Measurements from ENCODE around the gene RPL37A. TPM values are rescaled to one million over a fixed set of nuclear protein-coding genes. Genes with fewer than 3 reads are reported as not detected.

The RPL37A gene
- total RNA-seq, 1 donor from 2014 or later, result 1,730 TPM

DNA sequence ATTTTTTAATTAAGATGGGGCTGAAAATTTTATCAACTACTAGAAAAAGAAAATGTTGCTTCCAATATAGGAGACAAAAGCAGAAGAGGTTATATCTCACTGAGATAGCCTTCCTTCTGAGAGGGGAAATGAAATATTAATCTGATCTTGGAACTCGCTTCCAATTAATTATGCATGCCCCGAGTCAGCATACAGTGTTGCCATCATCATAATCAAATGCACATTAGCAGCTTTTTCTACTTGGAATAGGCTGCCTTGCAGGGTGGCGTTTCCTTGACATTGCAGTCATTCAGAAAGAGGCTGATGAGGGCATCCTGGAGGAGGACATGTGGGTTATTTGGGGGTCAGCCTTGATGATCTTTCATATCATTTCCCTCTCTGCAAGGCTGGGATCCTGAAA is 18.4 kb upstream of the RPL37A start:
- H3K27ac ChIP-seq, result no peak overlapping the region
- Mint-ChIP-seq H3K4me3 (no peak overlapping the region), H3K36me3 (peaks cover 24% of the 10 kb centered on the region), H3K27me3 (ENCODE audit: insufficient read depth, low read depth) (no peaks in the 10 kb centered on the region), H3K4me1 (peaks cover 2% of the 10 kb centered on the region), H3K27ac (no peak overlapping the region), H3K9me3 (no peaks in the 10 kb centered on the region)
- H3K4me3 ChIP-seq, result no peak overlapping the region
- H3K9me3 ChIP-seq (ENCODE audit: low read depth), result no peaks in the 10 kb centered on the region
- H3K36me3 ChIP-seq, result no peaks in the 10 kb centered on the region
- no peak overlapping the region for H3K4me2 ChIP-seq
- no peaks in the 10 kb centered on the region for H3K27me3 ChIP-seq
- no peaks in the 10 kb centered on the region for H3K4me1 ChIP-seq
- H2AFZ ChIP-seq (replicated peaks), result no peak overlapping the region
- H4K20me1 ChIP-seq (ENCODE audit: low read depth), result no peaks in the 10 kb centered on the region
- TF ChIP-seq, protein P1, sequence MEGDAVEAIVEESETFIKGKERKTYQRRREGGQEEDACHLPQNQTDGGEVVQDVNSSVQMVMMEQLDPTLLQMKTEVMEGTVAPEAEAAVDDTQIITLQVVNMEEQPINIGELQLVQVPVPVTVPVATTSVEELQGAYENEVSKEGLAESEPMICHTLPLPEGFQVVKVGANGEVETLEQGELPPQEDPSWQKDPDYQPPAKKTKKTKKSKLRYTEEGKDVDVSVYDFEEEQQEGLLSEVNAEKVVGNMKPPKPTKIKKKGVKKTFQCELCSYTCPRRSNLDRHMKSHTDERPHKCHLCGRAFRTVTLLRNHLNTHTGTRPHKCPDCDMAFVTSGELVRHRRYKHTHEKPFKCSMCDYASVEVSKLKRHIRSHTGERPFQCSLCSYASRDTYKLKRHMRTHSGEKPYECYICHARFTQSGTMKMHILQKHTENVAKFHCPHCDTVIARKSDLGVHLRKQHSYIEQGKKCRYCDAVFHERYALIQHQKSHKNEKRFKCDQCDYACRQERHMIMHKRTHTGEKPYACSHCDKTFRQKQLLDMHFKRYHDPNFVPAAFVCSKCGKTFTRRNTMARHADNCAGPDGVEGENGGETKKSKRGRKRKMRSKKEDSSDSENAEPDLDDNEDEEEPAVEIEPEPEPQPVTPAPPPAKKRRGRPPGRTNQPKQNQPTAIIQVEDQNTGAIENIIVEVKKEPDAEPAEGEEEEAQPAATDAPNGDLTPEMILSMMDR (IDR thresholded peaks at IDR 0.05), result no peak
- TF ChIP-seq EZH2phosphoT487 (IDR thresholded peaks at IDR 0.05) (no peak), EZH2 (IDR thresholded peaks at IDR 0.05) (no peak)
- DNase-seq (ENCODE audit: low spot score), result no peak
- peaks cover 4% of the 10 kb centered on the region for H3F3A ChIP-seq (ENCODE audit: low read depth)
- no peaks in the 10 kb centered on the region for H3K79me2 ChIP-seq (ENCODE audit: low read depth)
- H3K9ac ChIP-seq, result no peak overlapping the region

DNA sequence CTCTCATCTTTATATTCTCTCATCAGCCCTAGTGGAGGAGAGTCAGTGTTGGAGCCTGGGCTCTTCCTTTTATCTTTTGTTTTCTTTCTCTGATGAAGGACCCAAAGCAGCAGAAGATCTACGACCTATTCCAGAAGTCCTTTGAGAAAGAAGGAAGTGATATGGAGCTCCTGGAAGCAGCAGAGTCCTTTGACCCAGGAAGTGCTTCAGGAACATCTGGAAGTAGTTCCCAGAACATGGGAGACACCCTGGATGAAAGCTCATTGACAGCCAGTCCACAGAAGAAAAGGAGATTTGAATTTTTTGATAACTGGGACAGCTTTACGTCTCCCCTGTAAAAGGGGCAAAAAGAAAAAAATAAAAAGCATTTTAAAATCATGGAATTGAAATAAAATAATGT is 16.0 kb upstream of the RPL37A start:
- Histone ChIP-seq H3K27me3 (no peaks in the 10 kb centered on the region), H3K4me3 (no peak overlapping the region), H3K4me2 (no peak overlapping the region), H3K4me1 (no peaks in the 10 kb centered on the region), H3K36me3 (no peaks in the 10 kb centered on the region), H3K9ac (no peak overlapping the region), H3K27ac (no peak overlapping the region), H3K79me2 (ENCODE audit: low read depth) (no peaks in the 10 kb centered on the region), H3F3A (ENCODE audit: low read depth) (peaks cover 4% of the 10 kb centered on the region), H4K20me1 (ENCODE audit: low read depth) (no peaks in the 10 kb centered on the region), H2AFZ (replicated peaks) (no peak overlapping the region), H3K9me3 (ENCODE audit: low read depth) (no peaks in the 10 kb centered on the region)
- Mint-ChIP-seq H3K9me3 (no peaks in the 10 kb centered on the region), H3K27me3 (ENCODE audit: insufficient read depth, low read depth) (no peaks in the 10 kb centered on the region), H3K4me3 (no peak overlapping the region), H3K36me3 (peaks cover 18% of the 10 kb centered on the region), H3K4me1 (peaks cover 2% of the 10 kb centered on the region), H3K27ac (no peak overlapping the region)
- DNase-seq (ENCODE audit: low spot score), result no peak
- no peak for TF ChIP-seq EZH2phosphoT487 (IDR thresholded peaks at IDR 0.05)
- TF ChIP-seq, protein P1 (IDR thresholded peaks at IDR 0.05), result no peak
- TF ChIP-seq EZH2 (IDR thresholded peaks at IDR 0.05), result no peak

DNA sequence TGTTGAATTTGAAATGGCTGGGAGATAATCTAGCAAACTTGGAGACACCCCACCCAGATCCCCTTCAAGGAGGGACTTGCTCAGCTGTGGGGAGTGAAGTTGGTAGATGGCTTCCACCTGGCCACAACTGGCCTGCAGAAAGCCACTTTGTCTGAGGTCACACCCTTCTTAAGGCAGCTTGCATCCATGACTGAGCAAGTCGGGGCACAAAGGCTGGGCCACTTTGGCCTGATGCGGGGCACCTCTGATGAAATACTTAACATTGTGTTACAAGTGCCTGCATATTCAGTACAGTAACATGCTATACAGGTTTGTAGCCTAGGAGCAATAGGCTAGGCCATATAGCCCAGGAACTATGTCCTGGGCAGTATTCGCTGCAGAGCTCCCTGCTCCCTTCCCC is 13.4 kb upstream of the RPL37A start:
- no peaks in the 10 kb centered on the region for H3K4me1 Mint-ChIP-seq
- H3K36me3 ChIP-seq, result no peaks in the 10 kb centered on the region
- H3K27me3 Mint-ChIP-seq (ENCODE audit: insufficient read depth, low read depth), result no peaks in the 10 kb centered on the region

More for the DNA sequence above, 13.4 kb upstream of the RPL37A start:
- Histone ChIP-seq H3F3A (ENCODE audit: low read depth) (peaks cover 4% of the 10 kb centered on the region), H4K20me1 (ENCODE audit: low read depth) (no peaks in the 10 kb centered on the region), H3K4me3 (no peak overlapping the region), H3K9ac (no peak overlapping the region), H3K27ac (no peak overlapping the region), H3K27me3 (no peaks in the 10 kb centered on the region), H3K9me3 (ENCODE audit: low read depth) (no peaks in the 10 kb centered on the region), H2AFZ (replicated peaks) (no peak overlapping the region), H3K4me1 (no peaks in the 10 kb centered on the region), H3K4me2 (no peak overlapping the region), H3K79me2 (ENCODE audit: low read depth) (no peaks in the 10 kb centered on the region)
- no peak overlapping the region for H3K4me3 Mint-ChIP-seq
- no peaks in the 10 kb centered on the region for H3K9me3 Mint-ChIP-seq
- no peak for TF ChIP-seq EZH2 (IDR thresholded peaks at IDR 0.05)
- TF ChIP-seq EZH2phosphoT487 (IDR thresholded peaks at IDR 0.05), result no peak
- TF ChIP-seq, protein P1 (IDR thresholded peaks at IDR 0.05), result no peak
- no peak overlapping the region for H3K27ac Mint-ChIP-seq
- DNase-seq (ENCODE audit: low spot score), result no peak
- peaks cover 15% of the 10 kb centered on the region for H3K36me3 Mint-ChIP-seq
